Mesothelial cell of epicardium (in vitro differentiated cells): Measurements from ENCODE around the gene SSR1. TPM values are rescaled to one million over a fixed set of nuclear protein-coding genes. Genes with fewer than 3 reads are reported as not detected.

Source experiments
- DNase-seq, 2 experiments: peaks; one replicate each; pipeline ENCODE4 v3.0.0; 2021; ENCODE audit warnings: low spot score in 2 of 2; ENCODE audit not compliant: unreplicated experiment in 2 of 2
- H3K27ac Mint-ChIP-seq: 2 replicates; pipeline ENCODE4 v1.8.0; 2021; ENCODE audit warnings: mixed read lengths
- H3K27me3 Mint-ChIP-seq: 2 replicates; pipeline ENCODE4 v1.8.0; 2021; ENCODE audit warnings: low read depth, mixed read lengths
- H3K36me3 Mint-ChIP-seq: 2 replicates; pipeline ENCODE4 v1.8.0; 2021; ENCODE audit warnings: mixed read lengths
- H3K4me1 Mint-ChIP-seq: 2 replicates; pipeline ENCODE4 v1.8.0; 2021; ENCODE audit warnings: mixed read lengths
- H3K4me3 Mint-ChIP-seq: 2 replicates; pipeline ENCODE4 v1.8.0; 2021; ENCODE audit warnings: mild to moderate bottlenecking, moderate library complexity, mixed read lengths
- H3K9me3 Mint-ChIP-seq: 2 replicates; pipeline ENCODE4 v1.8.0; 2021; ENCODE audit warnings: mixed read lengths
- total RNA-seq: library from RNA; stranded (reverse); gene quantifications from 3 replicates; pipeline ENCODE4 v1.2.1, GENCODE V29; 2021
- TF ChIP-seq, protein P1 (sequence below): fragments of 200-600 bp; sonication (generic); IDR thresholded peaks from one replicate; pipeline ENCODE4 v1.5.0; 2021; ENCODE audit warnings: antibody characterized with exemption; ENCODE audit not compliant: unreplicated experiment

Gene SSR1
- total RNA-seq, 1 donor from 2014 or later, result 115 TPM

DNA sequence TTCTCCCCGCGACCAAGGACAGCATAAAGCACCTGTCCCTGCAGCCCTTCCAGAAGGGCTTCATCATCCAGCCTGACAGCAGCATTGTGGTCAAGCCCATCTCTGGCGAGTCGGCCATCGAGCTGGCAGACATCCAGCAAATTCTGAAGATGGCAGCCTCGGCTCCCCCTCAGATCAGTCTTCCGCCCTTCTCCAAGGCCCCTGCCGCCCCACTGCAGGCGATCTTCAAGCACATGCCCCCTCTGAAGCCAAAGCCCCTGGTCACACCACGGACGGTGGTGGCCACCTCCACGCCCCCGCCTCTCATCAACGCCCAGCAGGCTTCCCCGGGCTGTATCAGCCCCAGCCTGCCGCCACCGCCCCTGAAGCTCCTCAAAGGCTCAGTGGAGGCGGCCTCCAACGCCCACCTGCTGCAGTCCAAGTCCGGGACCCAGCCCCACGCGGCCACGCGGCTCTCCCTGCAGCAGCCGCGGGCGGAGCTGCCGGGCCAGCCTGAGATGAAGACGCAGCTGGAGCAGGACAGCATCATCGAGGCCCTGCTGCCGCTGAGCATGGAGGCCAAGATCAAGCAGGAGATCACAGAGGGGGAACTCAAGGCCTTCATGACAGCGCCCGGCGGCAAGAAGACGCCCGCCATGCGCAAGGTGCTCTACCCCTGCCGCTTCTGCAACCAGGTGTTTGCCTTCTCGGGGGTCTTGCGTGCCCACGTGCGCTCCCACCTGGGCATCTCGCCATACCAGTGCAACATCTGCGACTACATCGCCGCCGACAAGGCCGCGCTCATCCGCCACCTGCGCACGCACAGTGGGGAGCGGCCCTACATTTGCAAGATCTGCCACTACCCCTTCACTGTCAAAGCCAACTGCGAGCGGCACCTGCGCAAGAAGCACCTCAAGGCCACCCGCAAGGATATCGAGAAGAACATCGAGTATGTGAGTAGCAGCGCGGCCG is 83.3 kb downstream of the SSR1 start:
- Mint-ChIP-seq H3K27ac (no peak overlapping the region), H3K4me3 (no peak overlapping the region), H3K27me3 (no peaks in the 10 kb centered on the region), H3K9me3 (no peaks in the 10 kb centered on the region), H3K36me3 (peaks cover 53% of the 10 kb centered on the region), H3K4me1 (no peaks in the 10 kb centered on the region)
- TF ChIP-seq, protein P1, sequence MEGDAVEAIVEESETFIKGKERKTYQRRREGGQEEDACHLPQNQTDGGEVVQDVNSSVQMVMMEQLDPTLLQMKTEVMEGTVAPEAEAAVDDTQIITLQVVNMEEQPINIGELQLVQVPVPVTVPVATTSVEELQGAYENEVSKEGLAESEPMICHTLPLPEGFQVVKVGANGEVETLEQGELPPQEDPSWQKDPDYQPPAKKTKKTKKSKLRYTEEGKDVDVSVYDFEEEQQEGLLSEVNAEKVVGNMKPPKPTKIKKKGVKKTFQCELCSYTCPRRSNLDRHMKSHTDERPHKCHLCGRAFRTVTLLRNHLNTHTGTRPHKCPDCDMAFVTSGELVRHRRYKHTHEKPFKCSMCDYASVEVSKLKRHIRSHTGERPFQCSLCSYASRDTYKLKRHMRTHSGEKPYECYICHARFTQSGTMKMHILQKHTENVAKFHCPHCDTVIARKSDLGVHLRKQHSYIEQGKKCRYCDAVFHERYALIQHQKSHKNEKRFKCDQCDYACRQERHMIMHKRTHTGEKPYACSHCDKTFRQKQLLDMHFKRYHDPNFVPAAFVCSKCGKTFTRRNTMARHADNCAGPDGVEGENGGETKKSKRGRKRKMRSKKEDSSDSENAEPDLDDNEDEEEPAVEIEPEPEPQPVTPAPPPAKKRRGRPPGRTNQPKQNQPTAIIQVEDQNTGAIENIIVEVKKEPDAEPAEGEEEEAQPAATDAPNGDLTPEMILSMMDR, result no peak
- DNase-seq, result no peak

DNA sequence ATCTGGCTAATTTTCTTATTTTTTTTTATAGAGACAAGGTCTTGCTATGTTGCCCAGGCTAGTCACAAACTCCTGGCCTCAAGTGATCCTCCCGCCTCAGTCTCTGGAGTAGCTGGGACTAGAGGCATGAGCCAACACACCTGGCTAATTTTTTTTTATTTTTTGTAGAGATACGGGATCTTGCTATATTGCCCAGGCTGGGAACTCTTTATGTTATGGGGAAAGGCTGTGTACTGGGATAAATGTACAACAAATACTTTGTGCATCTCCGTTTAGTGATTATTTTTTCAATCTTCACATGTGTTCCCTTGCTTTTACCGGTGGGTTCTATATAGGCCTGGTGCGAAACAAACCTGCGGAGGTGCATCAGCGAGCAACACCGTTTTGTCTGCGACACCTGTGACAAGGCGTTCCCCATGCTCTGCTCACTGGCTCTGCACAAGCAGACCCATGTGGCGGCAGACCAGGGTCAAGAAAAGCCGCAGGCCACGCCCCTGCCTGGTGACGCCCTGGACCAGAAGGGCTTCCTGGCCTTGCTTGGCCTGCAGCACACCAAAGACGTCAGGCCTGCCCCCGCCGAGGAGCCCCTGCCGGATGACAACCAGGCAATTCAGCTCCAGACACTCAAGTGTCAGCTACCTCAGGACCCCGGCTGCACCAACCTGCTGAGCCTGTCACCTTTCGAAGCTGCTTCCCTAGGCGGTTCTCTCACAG is 84.2 kb downstream of the SSR1 start:
- no peak for DNase-seq
- Mint-ChIP-seq H3K27me3 (no peaks in the 10 kb centered on the region), H3K27ac (no peak overlapping the region), H3K9me3 (no peaks in the 10 kb centered on the region), H3K4me3 (no peak overlapping the region), H3K36me3 (peaks cover 51% of the 10 kb centered on the region), H3K4me1 (no peaks in the 10 kb centered on the region)
- TF ChIP-seq, protein P1, result no peak

DNA sequence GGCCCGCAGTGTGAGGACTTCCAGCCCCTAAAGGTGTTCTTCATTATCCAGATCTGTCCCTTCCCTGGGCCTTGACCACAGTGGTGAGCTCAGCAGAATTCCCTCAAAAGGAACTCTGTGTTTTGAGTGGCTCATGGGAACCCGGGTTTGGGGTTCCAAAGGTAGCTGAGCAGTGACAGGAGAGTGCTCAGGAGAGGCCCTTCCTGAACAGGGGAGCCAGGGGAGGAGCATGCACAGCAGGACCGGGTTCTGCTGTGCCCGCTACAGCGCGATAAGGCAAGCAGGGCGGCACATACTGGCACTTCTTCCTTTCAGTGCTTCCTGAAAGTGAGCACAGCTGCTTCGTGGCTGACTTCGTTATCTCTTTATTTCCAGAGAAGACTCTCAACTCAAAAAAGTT is 88.3 kb downstream of the SSR1 start:
- Mint-ChIP-seq H3K27ac (no peak overlapping the region), H3K27me3 (no peaks in the 10 kb centered on the region), H3K9me3 (no peaks in the 10 kb centered on the region), H3K36me3 (peaks cover 32% of the 10 kb centered on the region), H3K4me1 (peaks cover 4% of the 10 kb centered on the region), H3K4me3 (no peak overlapping the region)
- no peak for DNase-seq
- TF ChIP-seq, protein P1, result no peak

DNA sequence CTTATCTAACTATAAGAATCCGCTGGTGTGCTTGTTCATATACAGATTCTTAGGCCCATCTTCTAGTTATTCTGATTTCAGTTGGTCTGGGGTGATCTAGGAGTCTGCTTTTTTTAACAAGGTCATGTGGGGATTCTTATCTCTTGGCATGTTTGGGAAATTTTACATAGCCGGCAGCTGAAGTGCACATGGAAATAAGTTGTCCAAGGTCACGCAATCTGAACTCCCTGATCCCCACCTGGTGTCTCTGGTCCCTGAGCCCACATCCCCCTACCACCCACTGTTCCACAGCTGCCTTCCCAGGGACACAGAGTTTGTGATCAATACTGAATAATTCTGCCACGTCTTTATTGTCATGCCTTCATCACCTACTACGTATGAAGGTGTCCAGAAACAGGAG is 90.8 kb downstream of the SSR1 start:
- H3K36me3 Mint-ChIP-seq, result peaks cover 15% of the 10 kb centered on the region
- peaks cover 4% of the 10 kb centered on the region for H3K4me1 Mint-ChIP-seq
- H3K4me3 Mint-ChIP-seq, result no peak overlapping the region
- H3K27ac Mint-ChIP-seq, result no peak overlapping the region
- no peak for DNase-seq
- TF ChIP-seq, protein P1, result no peak
- no peaks in the 10 kb centered on the region for H3K9me3 Mint-ChIP-seq
- no peaks in the 10 kb centered on the region for H3K27me3 Mint-ChIP-seq

DNA sequence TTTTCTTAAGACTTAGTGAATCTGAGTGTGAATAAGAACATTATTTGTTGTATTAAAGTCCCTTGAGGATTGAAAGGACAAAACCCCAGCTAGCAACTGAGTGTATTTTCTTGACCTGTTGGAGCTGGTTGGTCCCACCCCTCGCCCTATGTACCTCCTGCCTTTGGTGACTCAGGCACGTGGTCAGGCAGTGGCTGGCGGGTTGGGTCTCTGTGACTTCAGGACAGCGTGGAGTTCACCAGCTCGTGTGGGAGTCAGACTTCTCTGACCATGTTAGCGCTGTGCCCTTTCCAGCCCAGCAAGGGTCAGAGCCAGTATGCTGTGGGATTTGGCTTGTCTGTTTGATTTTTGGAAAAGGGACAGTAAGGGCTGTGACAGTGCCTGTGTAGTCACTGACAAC is 93.7 kb downstream of the SSR1 start:
- Mint-ChIP-seq H3K4me1 (peaks cover 14% of the 10 kb centered on the region), H3K4me3 (no peak overlapping the region), H3K9me3 (no peaks in the 10 kb centered on the region), H3K27me3 (no peaks in the 10 kb centered on the region), H3K27ac (no peak overlapping the region), H3K36me3 (peaks cover 17% of the 10 kb centered on the region)
- TF ChIP-seq, protein P1, result no peak
- no peak for DNase-seq
